PC-3 (cell line): ENCODE results near the gene TANGO6.

Experiments used
- EZH2 ChIP-seq: fragments of 300-600 bp; sonication (generic); IDR thresholded peaks from one replicate; pipeline ENCODE4 v1.6.1; 2017; ENCODE audit warnings: antibody characterized with exemption, mild to moderate bottlenecking, low read length; ENCODE audit not compliant: unreplicated experiment
- EZH2phosphoT487 ChIP-seq: fragments of 300-600 bp; sonication (generic); IDR thresholded peaks from 2 replicates; pipeline ENCODE4 v1.6.1; 2018; ENCODE audit warnings: mild to moderate bottlenecking, antibody characterized with exemption, low read length, borderline replicate concordance
- TF ChIP-seq, protein P1 (sequence below): fragments of 300-600 bp; sonication (generic); conservative IDR thresholded peaks from 2 replicates; pipeline ENCODE4 v1.5.1; 2017; ENCODE audit warnings: antibody characterized with exemption, low read depth, mild to moderate bottlenecking, low read length

DNA sequence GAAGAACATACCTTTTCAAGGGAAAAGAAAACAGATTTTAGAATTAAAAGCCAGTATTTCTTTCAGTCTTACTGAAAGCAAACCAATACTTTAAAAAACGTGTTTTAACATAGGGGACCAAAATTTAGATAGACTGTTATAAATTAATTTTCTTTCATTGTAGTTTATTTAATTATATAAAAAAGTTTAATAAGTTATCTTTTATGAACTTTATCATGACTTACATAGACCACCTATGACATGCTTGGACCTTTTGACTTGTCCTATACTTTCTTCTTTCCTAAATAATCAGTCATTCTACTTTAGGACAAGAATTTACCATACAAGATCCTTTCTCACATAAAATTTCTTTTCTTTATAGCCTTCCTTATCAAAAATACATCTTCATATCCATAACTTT lies 160.2 kb downstream of the TANGO6 start:
- TF ChIP-seq, protein P1, sequence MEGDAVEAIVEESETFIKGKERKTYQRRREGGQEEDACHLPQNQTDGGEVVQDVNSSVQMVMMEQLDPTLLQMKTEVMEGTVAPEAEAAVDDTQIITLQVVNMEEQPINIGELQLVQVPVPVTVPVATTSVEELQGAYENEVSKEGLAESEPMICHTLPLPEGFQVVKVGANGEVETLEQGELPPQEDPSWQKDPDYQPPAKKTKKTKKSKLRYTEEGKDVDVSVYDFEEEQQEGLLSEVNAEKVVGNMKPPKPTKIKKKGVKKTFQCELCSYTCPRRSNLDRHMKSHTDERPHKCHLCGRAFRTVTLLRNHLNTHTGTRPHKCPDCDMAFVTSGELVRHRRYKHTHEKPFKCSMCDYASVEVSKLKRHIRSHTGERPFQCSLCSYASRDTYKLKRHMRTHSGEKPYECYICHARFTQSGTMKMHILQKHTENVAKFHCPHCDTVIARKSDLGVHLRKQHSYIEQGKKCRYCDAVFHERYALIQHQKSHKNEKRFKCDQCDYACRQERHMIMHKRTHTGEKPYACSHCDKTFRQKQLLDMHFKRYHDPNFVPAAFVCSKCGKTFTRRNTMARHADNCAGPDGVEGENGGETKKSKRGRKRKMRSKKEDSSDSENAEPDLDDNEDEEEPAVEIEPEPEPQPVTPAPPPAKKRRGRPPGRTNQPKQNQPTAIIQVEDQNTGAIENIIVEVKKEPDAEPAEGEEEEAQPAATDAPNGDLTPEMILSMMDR: no peak
- TF ChIP-seq EZH2 (no peak), EZH2phosphoT487 (no peak)
